Activated CD8-positive, alpha-beta memory T cell treated with anti-CD3 and anti-CD28 coated beads, Interleukin-2, amount 10 ng/mL, durations not matched to agents 7 days and 5 days (primary cell): ENCODE data around the gene SLC25A42. TPM values are rescaled to one million over a fixed set of nuclear protein-coding genes. Genes with fewer than 3 reads are reported as not detected.

Experiments used
- ATAC-seq: fragments of 150-1000 bp; cut with Tn5 transposase; one replicate; pipeline ENCODE4 v1.10.0; 2021; ENCODE audit warnings: moderate library complexity
- CTCF ChIA-PET: fragments of 350-600 bp; sonication (Branson Sonifier 250); formaldehyde crosslinking; loops from one replicate; lab custom pipeline; 2021; ENCODE audit warnings: antibody characterized with exemption; lab: Charles Lee
- DNase-seq: peaks from one replicate; pipeline ENCODE4 v3.0.0-alpha.2; 2020
- H3K27ac Mint-ChIP-seq: one replicate; pipeline ENCODE4 v1.8.0; 2021; ENCODE audit warnings: mild to moderate bottlenecking, mixed read lengths
- H3K27me3 Mint-ChIP-seq: one replicate; pipeline ENCODE4 v1.8.0; 2021; ENCODE audit warnings: mixed read lengths
- H3K36me3 Mint-ChIP-seq: one replicate; pipeline ENCODE4 v1.8.0; 2021; ENCODE audit warnings: mild to moderate bottlenecking, mixed read lengths
- H3K4me1 Mint-ChIP-seq: one replicate; pipeline ENCODE4 v1.8.0; 2021; ENCODE audit warnings: mixed read lengths
- H3K4me3 Mint-ChIP-seq: one replicate; pipeline ENCODE4 v1.8.0; 2021; ENCODE audit warnings: mild to moderate bottlenecking, moderate library complexity, mixed read lengths
- H3K9me3 Mint-ChIP-seq: one replicate; pipeline ENCODE4 v1.8.0; 2022; ENCODE audit warnings: low read depth, mixed read lengths
- total RNA-seq, 2 experiments: library from RNA; stranded (reverse); gene quantifications; one replicate each; pipeline ENCODE4 v1.2.3, GENCODE V29; 2021

The SLC25A42 gene
- total RNA-seq, 2 experiments from 2014 or later, result 15.6 to 18.7 TPM

DNA sequence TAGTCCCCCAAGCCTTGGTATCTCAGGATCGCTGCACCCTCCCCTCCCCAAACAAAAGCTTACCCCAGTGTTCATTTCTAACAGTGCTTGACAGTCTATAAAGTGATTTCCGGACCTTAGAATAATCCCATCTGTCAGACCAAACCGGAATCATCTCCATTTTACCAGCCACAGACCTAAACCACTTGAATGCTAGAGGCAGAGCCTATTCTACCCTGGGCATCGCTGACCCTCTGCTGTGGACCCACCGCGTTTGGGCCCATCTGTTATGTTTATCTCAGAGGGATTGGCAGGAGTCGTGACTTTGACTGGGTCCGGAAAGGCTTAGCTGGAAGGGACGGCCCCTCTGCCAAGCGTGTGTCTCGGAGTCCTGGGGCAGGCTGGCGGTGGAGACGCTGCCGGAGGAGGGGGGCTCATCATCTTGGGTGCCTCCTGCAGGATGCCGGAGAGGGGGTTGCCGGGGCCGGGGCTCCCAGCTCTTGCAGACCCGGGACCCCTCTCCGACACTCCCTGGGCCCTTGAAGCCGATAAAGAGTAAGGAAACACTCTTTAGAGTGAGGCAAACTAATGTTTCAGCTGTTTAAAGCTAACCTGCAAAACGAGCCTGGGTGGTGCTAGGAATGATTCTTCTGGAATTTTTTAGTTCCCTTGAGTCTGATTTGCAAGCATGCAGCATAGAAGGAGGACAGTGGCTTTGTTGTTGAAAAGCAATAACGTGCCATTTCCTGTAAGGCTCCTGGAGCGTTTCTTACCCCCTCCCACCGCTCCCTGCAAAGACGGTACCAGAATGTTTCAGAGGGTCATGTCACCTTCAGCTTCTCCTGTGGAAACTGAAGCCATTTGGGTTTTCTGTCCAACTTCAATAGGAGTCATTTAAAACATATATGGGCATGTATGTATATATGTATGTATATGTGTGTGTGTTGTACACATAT, 1.3 kb downstream of the SLC25A42 start:
- Mint-ChIP-seq H3K4me1 (peaks cover 39% of the 10 kb centered on the region), H3K9me3 (no peaks in the 10 kb centered on the region), H3K27ac (peak overlapping the region; percentile 91), H3K4me3 (peak overlapping the region; percentile 86), H3K27me3 (no peaks in the 10 kb centered on the region), H3K36me3 (no peaks in the 10 kb centered on the region)
- CTCF ChIA-PET, result interaction anchor here (0.6 to 1.6 kb wide), 7 partner anchors 16 to 677 kb away, joined by 3 to 6 read pairs (median 3); no protein-coding TSS in a partner anchor
- ATAC-seq (no peak), DNase-seq (peak; percentile 60)

- peak overlapping the region; percentile 56 for H3K27ac Mint-ChIP-seq
- no peak overlapping the region for H3K4me3 Mint-ChIP-seq
- CTCF ChIA-PET, result interaction anchor here (0.7 kb wide), 2 partner anchors 19 to 68 kb away, joined by 3 to 4 read pairs; no protein-coding TSS in a partner anchor
Observed at GRCh38 chr19:19067276-19068072, 3.7 kb downstream of the SLC25A42 start.

DNA sequence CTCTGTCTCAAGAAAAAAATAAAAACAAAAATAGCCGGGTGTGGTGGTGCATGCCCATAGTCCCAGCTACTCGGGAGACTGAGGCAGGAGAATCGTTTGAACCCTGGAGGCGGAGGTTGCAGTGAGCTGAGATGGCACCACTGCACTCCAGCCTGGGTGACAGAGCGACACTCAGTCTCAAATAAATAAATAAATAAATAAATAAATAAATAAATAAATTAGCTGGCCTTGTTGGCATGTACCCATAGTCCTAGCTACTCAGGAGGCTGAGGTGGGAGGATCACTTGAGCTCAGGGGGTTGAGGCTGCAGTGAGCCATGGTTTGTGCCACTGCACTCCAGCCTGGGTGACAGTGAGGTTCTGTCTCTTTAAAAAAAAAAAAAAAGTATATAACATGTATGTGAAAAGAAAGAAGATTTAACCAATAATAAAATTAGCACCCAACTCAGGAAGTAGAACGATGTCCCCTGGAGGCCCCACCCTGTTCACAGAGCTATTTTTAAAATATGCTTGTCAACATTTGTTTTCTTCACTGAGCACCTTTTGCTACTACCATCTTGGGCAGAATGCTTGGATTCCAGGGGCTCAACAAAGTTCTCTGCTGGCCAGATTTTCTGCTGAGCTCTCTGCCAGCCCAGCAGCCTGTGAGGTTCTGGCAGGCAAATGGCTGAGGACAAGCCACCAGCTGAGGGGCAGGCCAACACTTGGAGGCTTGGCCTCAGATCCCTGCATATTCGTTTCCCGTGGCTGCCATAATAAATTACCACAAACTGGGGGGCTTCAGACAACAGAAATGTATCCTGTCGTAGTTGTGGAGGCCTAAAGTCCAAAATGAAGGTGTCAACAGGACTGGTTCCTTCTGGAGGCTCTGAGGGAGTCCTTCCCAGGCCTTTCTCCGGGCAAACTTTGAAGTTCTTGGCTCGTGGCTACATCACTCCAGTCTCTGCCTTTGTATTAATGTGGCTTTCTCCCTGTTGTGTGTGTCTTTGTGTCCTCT, 5.2 kb downstream of the SLC25A42 start:
- ATAC-seq, result no peak
- Mint-ChIP-seq H3K27ac (peak overlapping the region; percentile 56), H3K4me1 (peaks cover 27% of the 10 kb centered on the region)

More at GRCh38 chr19:19067276-19068072, 3.7 kb downstream of the SLC25A42 start:
- Mint-ChIP-seq H3K4me1 (peaks cover 37% of the 10 kb centered on the region), H3K9me3 (no peaks in the 10 kb centered on the region), H3K36me3 (peaks cover 5% of the 10 kb centered on the region), H3K27me3 (no peaks in the 10 kb centered on the region)
- ATAC-seq, result no peak
- DNase-seq, result no peak

DNA sequence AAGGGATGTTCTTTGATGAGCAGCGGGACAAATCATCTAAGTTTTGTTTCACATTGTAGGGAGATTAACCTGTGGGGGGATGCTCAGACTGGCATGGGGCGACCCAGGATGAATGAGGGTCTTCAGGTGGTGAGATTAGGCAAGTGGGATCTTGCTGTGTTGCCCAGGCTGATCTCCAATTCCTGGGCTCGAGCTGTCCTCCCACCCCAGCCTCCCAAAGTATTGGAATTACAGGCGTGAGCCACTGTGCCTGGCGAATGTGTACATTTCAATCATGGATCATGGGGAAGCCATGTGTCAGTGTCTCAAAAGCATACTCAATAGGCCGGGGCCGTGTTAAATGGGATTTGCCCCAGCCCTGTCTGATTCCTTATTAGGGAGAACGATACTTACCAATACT, 8.1 kb downstream of the SLC25A42 start:
- CTCF ChIA-PET, result no interaction called here
- Mint-ChIP-seq H3K27me3 (no peaks in the 10 kb centered on the region), H3K27ac (no peak overlapping the region), H3K36me3 (peaks cover 5% of the 10 kb centered on the region), H3K9me3 (no peaks in the 10 kb centered on the region), H3K4me1 (peaks cover 15% of the 10 kb centered on the region), H3K4me3 (no peak overlapping the region)
- DNase-seq (no peak), ATAC-seq (no peak)

More for the DNA sequence above, 5.2 kb downstream of the SLC25A42 start:
- CTCF ChIA-PET, result interaction anchor here (1.3 kb wide), 1 partner anchor 46 kb away, joined by 5 read pairs; no protein-coding TSS in a partner anchor
- no peak for DNase-seq
- no peak overlapping the region for H3K4me3 Mint-ChIP-seq
- peaks cover 5% of the 10 kb centered on the region for H3K36me3 Mint-ChIP-seq
- no peaks in the 10 kb centered on the region for H3K27me3 Mint-ChIP-seq
- H3K9me3 Mint-ChIP-seq, result no peaks in the 10 kb centered on the region

- no peak for ATAC-seq
- Mint-ChIP-seq H3K27me3 (no peaks in the 10 kb centered on the region), H3K4me1 (peaks cover 3% of the 10 kb centered on the region), H3K9me3 (no peaks in the 10 kb centered on the region), H3K4me3 (no peak overlapping the region), H3K27ac (no peak overlapping the region), H3K36me3 (peaks cover 7% of the 10 kb centered on the region)
- CTCF ChIA-PET, result no interaction called here
- no peak for DNase-seq
Observed at GRCh38 chr19:19074196-19074882, 10.5 kb downstream of the SLC25A42 start.

- no peak for ATAC-seq
- Mint-ChIP-seq H3K27ac (no peak overlapping the region), H3K9me3 (no peaks in the 10 kb centered on the region), H3K4me3 (no peak overlapping the region), H3K27me3 (no peaks in the 10 kb centered on the region), H3K36me3 (peaks cover 7% of the 10 kb centered on the region), H3K4me1 (no peaks in the 10 kb centered on the region)
- DNase-seq, result no peak
- CTCF ChIA-PET, result no interaction called here
Observed at GRCh38 chr19:19075126-19075525, 11.3 kb downstream of the SLC25A42 start.

DNA sequence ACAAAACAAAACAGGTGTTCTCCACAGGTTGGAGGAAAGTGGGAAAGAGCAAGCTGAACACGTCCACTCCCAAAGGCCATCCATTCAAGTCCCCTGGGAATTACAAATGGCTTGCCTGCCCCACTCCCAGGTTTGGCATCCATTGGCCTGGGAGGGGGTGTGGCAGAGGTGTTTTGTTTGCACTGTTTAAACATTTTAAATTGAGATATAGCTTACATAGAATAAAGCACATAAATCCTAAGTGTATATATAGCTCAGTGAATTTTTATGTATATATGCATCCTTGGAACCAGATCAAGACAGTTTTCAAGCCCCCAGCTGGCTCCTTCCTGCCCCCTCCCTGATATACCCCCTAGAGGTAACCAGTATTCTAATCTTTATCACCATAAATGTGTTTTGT, 12.7 kb downstream of the SLC25A42 start:
- Mint-ChIP-seq H3K4me1 (no peaks in the 10 kb centered on the region), H3K36me3 (peaks cover 2% of the 10 kb centered on the region), H3K27ac (no peak overlapping the region), H3K4me3 (no peak overlapping the region), H3K9me3 (no peaks in the 10 kb centered on the region), H3K27me3 (no peaks in the 10 kb centered on the region)
- DNase-seq (no peak), ATAC-seq (no peak)
- CTCF ChIA-PET, result no interaction called here

DNA sequence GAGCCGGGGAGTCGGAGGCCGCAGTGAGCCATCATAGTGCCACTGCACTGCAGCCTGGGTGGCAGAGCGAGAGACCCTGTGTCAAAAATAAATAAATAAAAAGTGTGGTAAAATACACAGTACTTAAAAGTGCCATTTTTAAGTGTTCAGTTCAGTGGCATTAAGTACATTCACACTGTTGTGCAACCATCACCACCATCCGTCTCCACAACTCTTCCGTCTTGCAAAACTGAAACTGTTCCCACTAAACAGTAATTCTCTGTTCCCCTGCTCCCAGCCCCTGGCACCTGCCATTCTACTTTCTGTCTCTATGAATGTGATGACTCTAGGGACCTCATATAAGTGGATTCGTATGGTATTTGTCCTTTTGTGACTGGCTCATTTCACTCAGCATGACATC, 13.3 kb downstream of the SLC25A42 start:
- CTCF ChIA-PET, result interaction anchor here (0.6 kb wide), 1 partner anchor 30 kb away, joined by 4 read pairs; no protein-coding TSS in a partner anchor
- H3K4me1 Mint-ChIP-seq, result no peaks in the 10 kb centered on the region
- ATAC-seq (no peak), DNase-seq (no peak)
- peaks cover 2% of the 10 kb centered on the region for H3K36me3 Mint-ChIP-seq
- H3K9me3 Mint-ChIP-seq, result no peaks in the 10 kb centered on the region
- H3K4me3 Mint-ChIP-seq, result no peak overlapping the region
- H3K27ac Mint-ChIP-seq, result no peak overlapping the region
- no peaks in the 10 kb centered on the region for H3K27me3 Mint-ChIP-seq

- H3K36me3 Mint-ChIP-seq, result peaks cover 2% of the 10 kb centered on the region
- no peak overlapping the region for H3K27ac Mint-ChIP-seq
- no peaks in the 10 kb centered on the region for H3K4me1 Mint-ChIP-seq
- ATAC-seq (no peak), DNase-seq (no peak)
- H3K9me3 Mint-ChIP-seq, result no peaks in the 10 kb centered on the region
- CTCF ChIA-PET, result no interaction called here
- H3K27me3 Mint-ChIP-seq, result no peaks in the 10 kb centered on the region
- no peak overlapping the region for H3K4me3 Mint-ChIP-seq
Observed at GRCh38 chr19:19078801-19079200, 15.0 kb downstream of the SLC25A42 start.

- ATAC-seq, result no peak
- Mint-ChIP-seq H3K27me3 (no peaks in the 10 kb centered on the region), H3K9me3 (no peaks in the 10 kb centered on the region), H3K4me1 (no peaks in the 10 kb centered on the region), H3K4me3 (no peak overlapping the region), H3K27ac (no peak overlapping the region), H3K36me3 (peaks cover 2% of the 10 kb centered on the region)
- DNase-seq, result no peak
- CTCF ChIA-PET, result no interaction called here
Observed at GRCh38 chr19:19079571-19079970, 15.8 kb downstream of the SLC25A42 start.

GRCh38 chr19:19081642-19082151, 17.9 kb downstream of the SLC25A42 start:
- CTCF ChIA-PET, result interaction anchor here (0.5 to 1.6 kb wide), 2 partner anchors 33 to 34 kb away, joined by 3 to 4 read pairs; no protein-coding TSS in a partner anchor
- Mint-ChIP-seq H3K9me3 (no peaks in the 10 kb centered on the region), H3K36me3 (peaks cover 2% of the 10 kb centered on the region), H3K27ac (no peak overlapping the region), H3K27me3 (no peaks in the 10 kb centered on the region), H3K4me1 (peaks cover 7% of the 10 kb centered on the region), H3K4me3 (no peak overlapping the region)
- DNase-seq, result no peak
- ATAC-seq, result no peak
